Ovary (tissue), 9 donors: Measurements from ENCODE around the gene FMO5. TPM values are rescaled to one million over a fixed set of nuclear protein-coding genes. Genes with fewer than 3 reads are reported as not detected.
"Not testable (repeated sequence)": the region's sequence is repeated elsewhere in the genome, so short reads cannot be mapped to it uniquely, and the experiment has no call there.

Experiments used
- DNase-seq, 5 donors: peaks; one replicate each; pipeline ENCODE4 v3.0.0-alpha.2; 2019 to 2020
- H3K27ac ChIP-seq, 2 donors: fragments of 200-600 bp; one replicate each; pipeline versions ENCODE4 v1.5.1 to v1.8.0; 2019 to 2022
- H3K27me3 ChIP-seq: fragments of 200-600 bp; one replicate; pipeline ENCODE4 v1.8.0; 2022
- H3K36me3 ChIP-seq: fragments of 200-600 bp; sonication (generic); one replicate; pipeline ENCODE4 v1.5.1; 2019
- H3K4me1 ChIP-seq: one replicate; pipeline ENCODE4 v1.8.1; 2013; ENCODE audit warnings: mild to moderate bottlenecking, moderate library complexity; ENCODE audit not compliant: insufficient read depth
- H3K4me3 ChIP-seq: fragments of 200-600 bp; sonication (generic); one replicate; pipeline ENCODE4 v1.5.1; 2017
- H3K9me3 ChIP-seq, 2 donors: fragments of 200-600 bp in 1 of 2; sonication (generic) in 1 of 2; one replicate each; pipeline versions ENCODE4 v1.5.1 to v1.8.1; 2013 to 2019; ENCODE audit warnings: mild to moderate bottlenecking in 1 of 2, moderate library complexity in 1 of 2
- EP300 ChIP-seq: sonication (generic); formaldehyde crosslinking; IDR thresholded peaks from one replicate; pipeline ENCODE4 v1.6.1; 2017; ENCODE audit warnings: antibody characterized with exemption
- POLR2A ChIP-seq: fragments of 450-650 bp; IDR thresholded peaks from one replicate; pipeline ENCODE4 v1.6.1; 2017; ENCODE audit warnings: antibody characterized with exemption, mild to moderate bottlenecking, moderate library complexity
- WGBS, 3 donors: extraction: QIAGEN DNeasy Blood & Tissue Kit in 1 of 3; methylation state at CpG; one replicate each; pipeline versions ENCODE4 v1.1.5 to v1.1.7; 2013 to 2017; 5-methylcytosine and 5-hydroxymethylcytosine counted together
- intact Hi-C, 4 donors: fragments of 100-400 bp; cut with DNase I; formaldehyde crosslinking; loops; one replicate each; pipeline versions ENCODE4 v1.11.0 to v1.15.1; 2022 to 2023
- polyA plus RNA-seq, 2 donors: library from polyadenylated mRNA; stranded (reverse); fragments of 200-250 nt in 1 of 2; fragments of 350-450 nt in 1 of 2; fragmentation: Illumina TruSeq in 1 of 2; extraction: RNeasy Lipid Tissue Mini Kit (QIAGEN cat#74804) in 1 of 2; gene quantifications; one replicate each; pipeline ENCODE4 v1.2.3, GENCODE V29; 2013 to 2014
- total RNA-seq, 7 donors: library from RNA; depleted of rRNA in 2 of 7; stranded (reverse); fragments of >200 nt in 2 of 7; fragmentation: NEBNext Ultra II Directional in 3 of 7; extraction: Animal tissue kit (Norgen Biotek cat#: 25700) in 3 of 7; gene quantifications; one replicate each; pipeline versions ENCODE4 v1.1.0 to v1.2.4, GENCODE V29; 2016 to 2023
- TF ChIP-seq, protein P1 (sequence below), 3 donors: fragments of 450-650 bp in 2 of 3; fragments of 200-600 bp in 1 of 3; IDR thresholded peaks; one replicate each; pipeline versions ENCODE4 v1.5.1 to v1.8.0; 2016 to 2022; ENCODE audit warnings: antibody characterized with exemption in 3 of 3, mild to moderate bottlenecking in 1 of 3
- donor health status: DM: no; HTN: no; CAD: no; lungs with moderate emphysema.
- donor health status: DM: no; HTN: no; CAD: no.
- donor health status: Bipolar disorder and iron deficiency.
- donor health status: DM: yes; HTN: yes; CAD: no.
- donor health status: DM: no; HTN: no; CAD: no.
- donor health status: DM: yes; HTN: yes; CAD: no.

FMO5 gene
- total and polyA plus RNA-seq, 9 donors: 1.8 to 5.7 (median 3.4) TPM

DNA sequence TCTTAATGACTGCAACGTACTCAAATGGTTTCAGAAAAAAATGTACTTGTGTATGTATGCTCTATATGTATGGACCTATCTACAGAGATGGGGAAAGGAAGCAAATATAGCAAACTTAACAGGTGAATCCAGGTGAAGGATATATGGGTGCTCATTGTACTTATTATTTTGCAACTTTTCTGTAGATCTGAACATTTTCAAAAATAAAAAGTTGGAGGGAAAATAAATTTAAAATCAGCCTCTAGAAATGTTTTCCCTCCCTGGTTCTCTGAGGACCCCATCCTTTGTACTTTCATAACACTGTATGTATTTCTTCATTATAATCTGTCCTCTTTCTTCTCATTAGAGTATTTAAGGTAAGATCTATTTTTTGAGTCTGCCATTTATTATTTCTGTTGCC lies 17.9 kb downstream of the FMO5 start:
- TF ChIP-seq, protein P1, sequence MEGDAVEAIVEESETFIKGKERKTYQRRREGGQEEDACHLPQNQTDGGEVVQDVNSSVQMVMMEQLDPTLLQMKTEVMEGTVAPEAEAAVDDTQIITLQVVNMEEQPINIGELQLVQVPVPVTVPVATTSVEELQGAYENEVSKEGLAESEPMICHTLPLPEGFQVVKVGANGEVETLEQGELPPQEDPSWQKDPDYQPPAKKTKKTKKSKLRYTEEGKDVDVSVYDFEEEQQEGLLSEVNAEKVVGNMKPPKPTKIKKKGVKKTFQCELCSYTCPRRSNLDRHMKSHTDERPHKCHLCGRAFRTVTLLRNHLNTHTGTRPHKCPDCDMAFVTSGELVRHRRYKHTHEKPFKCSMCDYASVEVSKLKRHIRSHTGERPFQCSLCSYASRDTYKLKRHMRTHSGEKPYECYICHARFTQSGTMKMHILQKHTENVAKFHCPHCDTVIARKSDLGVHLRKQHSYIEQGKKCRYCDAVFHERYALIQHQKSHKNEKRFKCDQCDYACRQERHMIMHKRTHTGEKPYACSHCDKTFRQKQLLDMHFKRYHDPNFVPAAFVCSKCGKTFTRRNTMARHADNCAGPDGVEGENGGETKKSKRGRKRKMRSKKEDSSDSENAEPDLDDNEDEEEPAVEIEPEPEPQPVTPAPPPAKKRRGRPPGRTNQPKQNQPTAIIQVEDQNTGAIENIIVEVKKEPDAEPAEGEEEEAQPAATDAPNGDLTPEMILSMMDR (IDR thresholded peaks at IDR 0.05): no peak
- TF ChIP-seq EP300: no peak
- no peak for TF ChIP-seq POLR2A
- Histone ChIP-seq H3K4me1 (no peaks in the 10 kb centered on the region), H3K27me3 (no peaks in the 10 kb centered on the region), H3K27ac (no peak overlapping the region), H3K9me3 (no peaks in the 10 kb centered on the region), H3K4me3 (no peak overlapping the region), H3K36me3 (no peaks in the 10 kb centered on the region)
- 86 to 89% (median 88%) methylated on average over 1 of the region's 1 CpG for WGBS, 3 donors
- intact Hi-C loops: no loop called here
- DNase-seq: no peak

DNA sequence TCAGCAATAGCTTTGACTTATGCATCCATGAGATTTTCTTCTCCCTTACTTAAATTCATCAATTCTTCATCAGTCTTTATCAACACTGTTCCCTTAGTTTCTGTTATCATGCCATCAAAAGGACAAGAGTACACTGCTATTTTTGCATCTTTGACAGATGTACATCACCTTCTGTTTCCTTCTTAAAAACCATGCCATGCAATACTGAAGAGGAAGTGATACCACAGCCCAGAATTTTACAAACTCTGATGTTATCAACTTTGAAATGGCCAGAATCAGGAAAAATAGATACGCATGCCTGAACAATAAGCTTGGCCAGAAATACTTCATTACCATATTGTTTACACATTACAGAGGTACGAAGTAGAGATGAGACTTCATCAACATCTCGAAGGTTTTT lies 21.1 kb downstream of the FMO5 start:
- no peak for DNase-seq
- 91 to 97% (median 94%) methylated on average over 3 of the region's 3 CpGs for WGBS, 3 donors
- intact Hi-C loops: no loop called here
- TF ChIP-seq POLR2A (no peak), EP300 (no peak)
- TF ChIP-seq, protein P1 (IDR thresholded peaks at IDR 0.05): no peak
- H3K4me1 ChIP-seq: no peaks in the 10 kb centered on the region
- no peaks in the 10 kb centered on the region for H3K36me3 ChIP-seq
- H3K9me3 ChIP-seq: no peaks in the 10 kb centered on the region
- H3K27ac ChIP-seq: no peak overlapping the region
- no peak overlapping the region for H3K4me3 ChIP-seq
- no peaks in the 10 kb centered on the region for H3K27me3 ChIP-seq

DNA sequence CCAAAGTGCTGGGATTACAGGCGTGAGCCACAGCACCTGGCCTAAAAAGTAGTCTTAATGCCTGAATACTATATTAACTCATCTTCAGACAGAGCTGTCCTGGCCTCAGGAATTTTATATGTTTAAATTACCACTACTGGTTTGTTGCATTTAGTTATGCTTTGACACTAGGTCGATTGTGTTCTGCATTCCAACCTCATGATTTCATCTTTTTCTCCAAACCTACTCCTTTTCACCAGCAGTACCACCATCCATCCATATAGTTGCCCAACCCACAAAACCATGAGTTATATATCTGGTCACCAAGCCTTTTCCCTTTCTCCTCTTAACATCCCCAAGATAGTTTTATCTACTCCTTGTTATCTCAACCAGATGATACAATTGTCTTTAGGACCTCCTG lies 22.6 kb downstream of the FMO5 start:
- Histone ChIP-seq H3K36me3 (no peaks in the 10 kb centered on the region), H3K4me3 (no peak overlapping the region), H3K4me1 (no peaks in the 10 kb centered on the region), H3K27me3 (no peaks in the 10 kb centered on the region), H3K9me3 (no peaks in the 10 kb centered on the region), H3K27ac (no peak overlapping the region)
- WGBS, 3 donors: 61 to 64% (median 63%) methylated on average over 2 of the region's 2 CpGs
- TF ChIP-seq EP300 (no peak), POLR2A (no peak)
- TF ChIP-seq, protein P1 (IDR thresholded peaks at IDR 0.05): no peak
- intact Hi-C loops: no loop called here
- DNase-seq: no peak

DNA sequence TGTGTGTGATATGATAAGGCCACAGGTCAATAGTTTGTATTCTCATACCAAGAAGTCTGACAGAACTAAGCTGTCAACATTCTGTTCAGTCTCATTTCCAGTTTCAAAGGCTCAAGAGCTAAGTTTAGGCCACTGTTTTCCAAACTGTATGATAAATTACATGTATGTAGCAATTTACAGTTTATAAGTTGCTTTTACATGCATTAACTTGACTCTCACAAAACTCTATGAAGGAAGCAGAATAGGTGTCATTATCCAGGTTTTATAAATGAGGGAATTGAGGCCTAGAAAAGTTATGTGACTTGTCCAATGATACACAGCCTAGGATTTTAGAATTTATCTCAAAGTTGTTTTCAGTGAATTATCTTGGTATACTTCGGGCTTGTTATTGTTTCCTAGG lies 23.4 kb downstream of the FMO5 start:
- no peak overlapping the region for H3K27ac ChIP-seq
- no peaks in the 10 kb centered on the region for H3K4me1 ChIP-seq
- WGBS, 3 donors: 63 to 83% (median 75%) methylated on average over 1 of the region's 1 CpG
- no peaks in the 10 kb centered on the region for H3K36me3 ChIP-seq
- intact Hi-C loops: no loop called here
- no peak overlapping the region for H3K4me3 ChIP-seq
- no peak for DNase-seq
- no peaks in the 10 kb centered on the region for H3K27me3 ChIP-seq
- H3K9me3 ChIP-seq: no peaks in the 10 kb centered on the region
- TF ChIP-seq EP300: no peak
- no peak for TF ChIP-seq POLR2A
- TF ChIP-seq, protein P1 (IDR thresholded peaks at IDR 0.05): no peak

DNA sequence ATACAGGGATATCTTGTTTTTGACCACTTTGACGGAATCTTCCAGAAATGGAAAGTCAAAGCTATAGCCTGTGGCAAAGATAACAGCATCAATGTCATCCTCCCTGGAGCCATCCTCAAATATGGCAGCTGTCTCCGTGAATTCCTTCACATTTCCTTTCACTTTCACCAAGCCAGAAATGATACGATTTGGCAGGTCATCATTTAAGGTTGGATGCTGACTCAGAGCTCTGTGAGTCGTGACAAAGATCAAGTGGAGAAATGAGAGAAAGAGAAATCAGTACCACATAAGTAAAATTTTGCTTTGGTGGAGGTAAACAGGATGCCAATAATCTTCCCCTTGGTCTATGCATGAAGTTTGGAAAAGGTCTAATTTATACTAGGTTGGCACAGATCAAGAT lies 23.9 kb downstream of the FMO5 start:
- Histone ChIP-seq H3K4me3 (no peak overlapping the region), H3K27ac (no peak overlapping the region), H3K36me3 (no peaks in the 10 kb centered on the region), H3K27me3 (no peaks in the 10 kb centered on the region), H3K4me1 (no peaks in the 10 kb centered on the region), H3K9me3 (no peaks in the 10 kb centered on the region)
- no peak for DNase-seq
- 85 to 89% (median 86%) methylated on average over 4 of the region's 4 CpGs for WGBS, 3 donors
- TF ChIP-seq, protein P1 (IDR thresholded peaks at IDR 0.05): no peak
- TF ChIP-seq EP300 (no peak), POLR2A (no peak)
- intact Hi-C loops: no loop called here

DNA sequence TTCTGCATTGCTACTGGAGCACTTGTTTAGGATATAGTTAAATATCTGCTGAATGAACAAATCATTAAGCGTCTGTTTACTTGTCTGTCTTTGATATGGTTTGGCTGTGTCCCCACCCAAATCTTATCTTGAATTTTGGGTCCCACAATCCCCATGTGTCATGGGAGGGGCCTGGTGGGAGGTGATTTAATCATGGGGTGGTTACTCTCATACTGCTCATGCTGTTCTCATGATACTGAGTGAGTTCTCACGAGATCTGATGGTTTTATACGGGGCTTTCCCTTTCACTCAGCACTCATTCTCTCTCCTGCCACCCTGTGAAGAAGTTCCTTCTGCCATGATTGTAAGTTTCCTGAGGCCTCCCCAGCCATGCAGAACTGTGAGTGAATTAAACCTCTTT lies 27.8 kb downstream of the FMO5 start:
- DNase-seq, H3K4me3 ChIP-seq, H3K9me3 ChIP-seq, H3K27me3 ChIP-seq, intact Hi-C loops, H3K36me3 ChIP-seq, H3K27ac ChIP-seq, H3K4me1 ChIP-seq: not testable (repeated sequence)
- WGBS, 3 donors: 74 to 91% (median 86%) methylated on average over 3 of the region's 3 CpGs
